ENCODE results near the gene MAD2L1BP.
"Not testable (repeated sequence)": the region's sequence is repeated elsewhere in the genome, so short reads cannot be mapped to it uniquely, and the experiment has no call there.

Gene MAD2L1BP

GRCh38 chr6:43627008-43627825 is 8.4 kb upstream of the MAD2L1BP start:
- peak; percentile 58 for DNase-seq

DNA sequence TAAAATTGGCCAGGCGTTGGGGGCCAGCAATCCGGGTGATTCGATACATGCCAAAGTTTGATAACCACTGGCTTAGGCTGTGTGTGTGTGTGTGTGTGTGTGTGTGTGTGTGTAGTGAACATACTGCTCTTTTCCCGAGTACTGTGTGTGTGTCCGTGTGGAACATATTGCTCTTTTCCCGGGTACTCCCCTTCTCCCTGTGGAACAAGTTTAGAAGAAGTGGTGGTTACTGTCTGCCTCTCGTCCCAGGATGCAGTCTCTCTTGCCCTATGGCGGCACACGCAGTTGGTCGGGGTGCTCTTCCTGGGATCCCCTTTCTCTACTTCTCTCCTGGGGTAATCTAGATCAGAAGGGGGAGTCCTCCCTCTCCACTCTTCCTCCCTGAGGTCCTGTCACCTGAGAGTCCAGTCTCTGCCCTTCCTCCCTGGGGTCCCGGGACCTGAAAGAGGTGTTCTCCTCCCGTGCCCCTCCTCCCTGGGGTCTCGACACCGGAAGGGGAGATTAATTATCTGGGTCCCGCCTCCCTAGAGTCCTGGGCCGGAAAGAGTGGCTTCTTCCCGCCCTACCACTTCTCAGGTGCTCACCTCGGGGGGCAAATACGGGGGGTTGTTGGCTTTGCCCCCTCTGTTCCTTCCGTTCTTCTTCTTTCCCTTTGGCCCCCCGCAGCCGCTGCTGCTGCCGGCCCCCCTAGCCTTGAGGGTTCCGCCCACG is 7.1 kb upstream of the MAD2L1BP start:
- DNase-seq: peak; percentile 81

GRCh38 chr6:43629104-43629504 is 6.5 kb upstream of the MAD2L1BP start, which contains the start of gene GTPBP2:
GTPBP2 (minus strand) TSS chr6:43629264; CDS start chr6:43629162, 102 bp downstream.
- peak; percentile 99 for DNase-seq

DNA sequence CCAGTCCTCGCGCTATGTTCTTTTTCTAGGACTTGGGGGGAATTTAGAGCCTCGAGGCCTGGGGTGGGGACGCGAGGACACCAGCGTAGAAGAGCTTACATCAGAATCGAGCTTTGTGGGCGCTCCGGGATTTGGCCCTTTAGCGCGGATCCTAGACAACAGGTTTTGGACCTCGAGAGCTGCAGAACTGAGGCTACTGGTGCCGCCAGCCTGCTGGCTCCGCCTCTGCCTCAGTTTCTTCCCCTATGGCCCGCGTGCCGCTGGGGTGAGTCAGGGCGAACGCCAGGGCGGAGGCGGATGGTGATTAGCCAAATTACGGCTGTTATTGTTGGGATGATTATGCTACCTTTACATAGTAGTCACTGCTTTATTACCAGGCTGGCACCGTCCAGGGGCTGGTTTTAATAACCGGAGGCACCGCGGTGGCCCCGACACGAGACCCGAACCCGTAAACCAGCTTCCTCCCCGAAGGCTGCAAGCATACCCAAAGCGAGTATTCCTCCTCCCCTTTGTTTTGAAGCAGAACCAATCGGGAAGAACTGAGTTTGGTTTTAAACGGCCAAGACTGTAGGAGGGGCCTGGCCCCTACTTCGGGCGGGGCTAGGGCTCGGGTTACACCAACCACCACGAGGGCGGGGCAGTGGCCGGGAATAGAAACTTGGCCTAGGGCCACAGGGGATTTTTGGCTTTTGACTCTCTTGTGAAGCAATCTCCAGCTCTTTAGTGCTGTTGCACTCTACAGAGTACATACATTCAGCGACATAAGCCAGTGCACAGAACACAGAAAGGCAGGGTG is 5.9 kb upstream of the MAD2L1BP start:
- DNase-seq: peak; percentile 96

- no peak for DNase-seq
Observed at GRCh38 chr6:43630980-43631619, 4.5 kb upstream of the MAD2L1BP start.

GRCh38 chr6:43633002-43633401 is 2.6 kb upstream of the MAD2L1BP start:
- DNase-seq: not testable (repeated sequence)

DNA sequence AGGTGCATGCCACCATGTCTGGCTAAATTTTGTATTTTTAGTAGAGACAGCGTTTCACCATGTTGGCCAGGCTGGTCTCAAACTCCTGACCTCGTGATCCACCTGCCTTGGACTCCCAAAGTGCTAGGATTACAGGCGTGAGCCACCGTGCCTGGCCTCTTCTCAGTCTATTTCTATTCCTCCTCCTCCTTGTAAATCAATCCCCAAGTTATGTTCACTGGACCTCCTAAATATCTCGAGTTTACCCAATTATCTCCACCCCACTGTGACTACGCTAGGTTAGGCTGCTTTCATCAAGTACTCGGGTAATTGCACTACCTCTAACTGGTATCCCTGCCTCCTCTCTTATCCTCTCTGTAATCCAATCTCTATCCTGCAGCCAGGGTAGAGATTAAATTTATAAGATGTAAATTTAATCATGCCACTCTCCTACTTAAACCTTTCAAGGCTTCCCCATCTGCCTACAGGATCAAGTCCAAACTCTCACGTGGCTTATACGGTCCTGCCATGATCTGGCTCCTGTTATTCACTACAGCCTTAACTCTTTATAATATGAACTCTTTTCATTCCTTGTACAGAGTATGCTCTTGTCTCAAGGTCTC is 837 bp upstream of the MAD2L1BP start:
- DNase-seq: no peak

GRCh38 chr6:43636308-43636659 is 644 bp downstream of the MAD2L1BP start:
- DNase-seq: peak; percentile 68

DNA sequence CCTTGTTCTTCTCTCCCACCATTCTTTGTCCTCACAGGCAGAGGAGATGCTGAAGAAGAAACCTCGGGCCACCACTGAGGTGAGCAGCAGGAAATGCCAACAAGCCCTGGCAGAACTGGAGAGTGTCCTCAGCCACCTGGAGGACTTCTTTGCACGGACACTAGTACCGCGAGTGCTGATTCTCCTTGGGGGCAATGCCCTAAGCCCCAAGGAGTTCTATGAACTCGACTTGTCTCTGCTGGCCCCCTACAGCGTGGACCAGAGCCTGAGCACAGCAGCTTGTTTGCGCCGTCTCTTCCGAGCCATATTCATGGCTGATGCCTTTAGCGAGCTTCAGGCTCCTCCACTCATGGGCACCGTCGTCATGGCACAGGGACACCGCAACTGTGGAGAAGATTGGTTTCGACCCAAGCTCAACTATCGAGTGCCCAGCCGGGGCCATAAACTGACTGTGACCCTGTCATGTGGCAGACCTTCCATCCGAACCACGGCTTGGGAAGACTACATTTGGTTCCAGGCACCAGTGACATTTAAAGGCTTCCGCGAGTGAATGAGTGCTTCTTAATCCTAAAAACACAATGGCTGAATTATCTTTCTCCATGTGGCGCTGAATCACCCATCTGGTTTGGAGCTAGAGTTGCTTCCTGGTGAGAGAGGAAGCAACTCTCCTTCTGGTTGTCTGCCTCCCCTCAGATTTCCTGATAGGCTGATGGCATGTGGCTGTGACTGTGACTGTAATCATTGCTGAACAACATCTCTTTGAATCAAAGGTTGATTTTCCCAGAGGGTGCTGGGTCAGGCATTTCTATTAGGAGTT is 4.6 kb downstream of the MAD2L1BP start:
- no peak for DNase-seq

GRCh38 chr6:43644940-43645612 is 9.4 kb downstream of the MAD2L1BP start, which contains the start of gene RSPH9:
RSPH9 (plus strand) TSS chr6:43645036; CDS start chr6:43645099, 63 bp downstream.
- DNase-seq: peak; percentile 88

GRCh38 chr6:43645613-43645964 is 9.9 kb downstream of the MAD2L1BP start:
- DNase-seq: no peak

DNA sequence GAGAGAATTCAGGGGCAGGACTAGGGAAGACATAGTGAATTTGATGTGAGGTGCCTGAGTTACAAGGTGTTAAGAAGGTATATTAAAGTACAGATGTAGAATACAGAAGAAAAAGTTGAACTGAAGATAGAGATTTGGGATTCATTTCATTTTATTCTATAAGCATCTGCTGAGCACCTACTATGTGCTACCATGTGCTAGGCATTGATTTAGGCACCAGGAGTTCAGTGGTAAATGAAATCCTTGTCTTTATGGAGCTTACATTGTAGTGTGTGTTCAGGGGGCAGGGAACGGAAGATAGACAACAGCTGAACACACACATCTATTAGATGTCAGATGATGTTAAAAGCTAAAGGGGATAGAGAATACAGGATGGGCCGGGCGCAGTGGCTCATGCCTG is 12.0 kb downstream of the MAD2L1BP start:
- DNase-seq: no peak

DNA sequence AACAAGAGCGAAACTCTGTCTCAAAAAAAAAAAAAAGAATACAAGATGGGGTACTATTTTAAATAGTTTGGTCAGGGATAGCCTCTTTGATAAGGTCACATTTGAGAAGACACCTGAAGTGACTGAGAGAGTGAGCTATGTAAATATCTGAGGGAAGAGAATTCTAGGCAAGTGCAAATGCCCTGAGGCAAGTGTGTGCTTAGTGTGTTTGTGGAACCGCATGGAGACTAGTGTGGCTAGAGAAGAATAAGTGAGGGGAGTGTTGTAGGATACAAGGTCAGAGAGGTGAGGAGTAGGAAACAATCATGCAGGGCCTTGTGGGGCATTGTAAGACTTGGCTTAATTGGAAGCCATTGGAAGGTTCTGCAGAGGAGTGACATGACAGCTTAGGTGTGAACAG is 12.6 kb downstream of the MAD2L1BP start:
- DNase-seq: no peak

DNA sequence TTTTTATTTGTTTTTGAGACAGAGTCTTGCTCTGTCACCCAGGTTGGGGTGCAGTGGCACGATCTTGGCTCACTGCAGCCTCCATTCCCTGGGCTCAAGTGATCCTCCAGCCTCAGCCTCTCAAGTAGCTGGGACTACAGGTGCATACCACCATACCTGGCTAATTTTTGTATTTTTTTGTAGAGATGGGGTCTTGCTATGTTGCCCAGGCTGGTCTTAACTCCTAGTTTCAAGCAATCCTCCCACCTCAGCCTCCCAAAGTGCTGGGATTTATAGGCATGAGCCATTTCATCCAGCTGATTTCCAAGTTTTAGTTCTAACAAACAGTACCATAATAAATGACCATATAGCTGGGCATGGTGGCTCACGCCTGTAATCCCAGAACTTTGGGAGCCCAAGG is 17.2 kb downstream of the MAD2L1BP start:
- not testable (repeated sequence) for DNase-seq

DNA sequence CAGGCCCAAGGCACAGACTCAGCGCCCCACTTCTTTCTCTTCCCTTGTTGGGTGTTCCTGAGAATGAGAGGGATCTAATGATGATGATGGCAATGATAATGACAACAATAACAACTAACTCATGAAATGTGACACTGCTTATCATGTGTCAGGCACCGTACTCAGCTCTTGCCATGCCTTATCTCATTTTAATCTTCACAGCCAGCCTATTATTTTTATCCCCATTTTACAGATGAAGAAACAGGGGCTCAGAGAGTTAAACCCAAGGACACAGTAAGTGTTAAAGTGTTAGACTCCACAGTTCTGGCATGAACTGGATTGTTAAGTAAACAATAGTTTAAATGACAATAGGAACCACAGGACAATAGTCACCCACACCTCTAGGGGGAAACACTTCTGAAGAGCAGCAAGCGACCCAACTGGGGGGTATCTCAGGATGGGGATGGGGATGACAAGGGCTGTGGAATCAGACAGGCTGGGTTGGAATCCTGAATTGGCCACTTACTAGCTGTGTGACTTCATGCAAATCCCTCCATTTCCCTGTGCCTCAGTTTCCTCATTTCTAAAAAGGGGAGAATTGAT is 21.7 kb downstream of the MAD2L1BP start:
- no peak for DNase-seq

- DNase-seq: no peak
Observed at GRCh38 chr6:43658161-43658560, 22.5 kb downstream of the MAD2L1BP start.

DNA sequence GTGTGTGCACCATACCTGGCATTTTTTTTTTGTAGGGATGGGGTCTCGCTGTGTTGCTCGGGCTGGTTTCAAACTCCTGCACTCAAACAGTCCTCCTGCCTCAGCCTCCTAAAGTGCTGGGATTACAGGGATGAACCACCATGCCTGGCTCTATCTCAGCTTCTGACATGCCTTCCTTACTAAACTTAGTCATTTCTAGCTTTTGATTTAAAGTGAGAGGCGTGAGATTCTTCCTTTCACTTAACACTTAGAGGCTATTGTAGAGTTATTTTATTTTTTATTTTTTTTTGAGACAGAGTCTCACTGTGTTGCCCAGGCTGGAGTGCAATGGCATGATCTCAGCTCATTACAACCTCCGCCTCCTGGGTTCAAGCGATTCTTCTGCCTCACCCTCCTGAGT is 27.3 kb downstream of the MAD2L1BP start:
- not testable (repeated sequence) for DNase-seq

DNA sequence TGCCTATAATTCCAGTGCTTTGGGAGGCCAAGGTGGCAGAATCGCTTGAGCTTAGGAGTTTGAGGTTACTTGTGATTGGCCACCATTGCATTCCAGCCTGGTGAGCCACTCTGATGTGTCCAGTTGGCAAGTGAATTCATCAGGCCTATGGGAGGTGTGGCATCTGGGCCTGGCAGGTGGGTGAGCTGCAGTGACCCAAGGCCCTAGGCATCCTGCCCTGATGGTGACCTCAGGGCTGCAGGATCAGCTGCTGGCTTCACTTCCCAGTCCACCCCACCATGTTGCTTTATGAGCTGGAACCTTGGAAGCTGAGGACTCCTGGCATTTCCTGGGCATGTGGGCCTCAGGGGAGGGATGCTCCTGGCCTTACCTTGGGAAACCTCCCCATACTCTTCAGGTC is 29.7 kb downstream of the MAD2L1BP start:
- no peak for DNase-seq

DNA sequence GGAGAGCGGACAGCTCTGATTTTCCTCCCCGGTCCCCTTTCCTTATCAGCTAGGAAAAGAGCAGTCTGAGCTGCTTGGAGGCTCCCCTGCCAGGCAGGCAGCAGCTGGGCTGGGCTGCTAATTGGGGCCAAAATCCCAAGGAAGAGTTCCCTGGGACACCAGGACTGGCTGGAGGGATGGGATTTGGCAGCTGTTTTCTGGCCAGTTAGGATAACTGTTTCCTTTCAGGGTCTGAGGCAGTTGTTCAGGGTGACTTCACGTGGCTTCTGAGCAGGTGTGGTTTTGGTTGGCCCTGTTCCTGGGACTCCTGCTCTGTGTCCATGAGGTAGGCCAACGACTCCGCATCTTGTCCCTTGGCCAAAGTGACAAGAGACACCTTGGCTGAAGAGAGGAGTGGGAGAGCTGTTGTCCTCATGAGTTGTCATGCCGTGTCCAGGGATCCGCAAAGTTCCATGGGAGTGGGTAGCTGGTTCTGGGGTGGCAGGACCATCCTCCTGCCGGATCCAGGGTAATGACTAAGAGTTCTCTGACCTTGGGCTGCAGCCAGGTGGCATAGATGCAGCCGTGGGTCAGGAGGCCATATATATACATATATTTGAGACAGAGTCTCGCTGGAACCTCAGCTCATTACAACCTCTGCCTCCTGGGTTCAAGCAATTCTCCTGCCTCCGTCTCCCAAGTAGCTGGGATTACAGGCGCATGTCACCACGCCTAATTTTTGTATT is 30.7 kb downstream of the MAD2L1BP start:
- no peak for DNase-seq

Data from activated effector memory CD4-positive, alpha-beta T cell treated with anti-CD3 and anti-CD28 coated beads, Interleukin-2, amount 50 U/mL, for 16 hours (primary cell).